ENCODE measurements around the gene MAST4.

The MAST4 gene

DNA sequence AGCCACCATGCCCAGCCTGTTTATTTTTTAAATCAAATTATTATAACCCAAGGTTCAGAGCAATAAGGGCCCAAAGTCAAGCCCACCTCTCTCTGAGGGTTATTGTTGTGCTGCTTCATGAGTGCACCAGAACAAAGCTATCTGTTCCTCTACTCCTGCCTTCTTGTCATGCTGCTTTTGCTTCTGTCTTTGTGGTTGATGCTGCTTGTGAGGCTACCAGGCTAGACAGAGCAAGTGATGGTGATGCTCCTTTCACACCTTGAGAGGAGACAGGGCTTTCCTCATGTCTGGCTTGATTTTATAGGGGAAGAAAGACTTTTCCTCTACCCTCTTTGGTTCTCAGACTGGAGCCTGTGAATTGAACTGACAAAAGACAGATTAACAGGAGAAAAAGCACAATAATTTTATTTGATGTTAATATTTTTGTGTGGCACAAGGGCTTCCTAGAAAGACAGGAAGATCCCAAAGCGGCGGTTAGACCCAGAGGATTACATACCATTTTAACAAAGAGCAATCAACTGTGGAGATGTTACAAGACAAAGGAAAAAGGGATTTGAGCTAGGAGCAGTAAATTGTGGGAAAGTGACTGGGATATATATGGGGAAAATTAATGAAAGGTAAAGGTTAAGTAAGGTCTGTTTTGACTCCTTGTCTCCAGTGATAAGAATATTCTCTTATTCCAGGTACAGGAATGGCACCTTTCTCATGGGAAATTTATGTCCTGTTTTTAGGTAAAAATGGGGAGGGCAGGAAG lies 604.8 kb downstream of the MAST4 start:
- no peak for DNase-seq

DNA sequence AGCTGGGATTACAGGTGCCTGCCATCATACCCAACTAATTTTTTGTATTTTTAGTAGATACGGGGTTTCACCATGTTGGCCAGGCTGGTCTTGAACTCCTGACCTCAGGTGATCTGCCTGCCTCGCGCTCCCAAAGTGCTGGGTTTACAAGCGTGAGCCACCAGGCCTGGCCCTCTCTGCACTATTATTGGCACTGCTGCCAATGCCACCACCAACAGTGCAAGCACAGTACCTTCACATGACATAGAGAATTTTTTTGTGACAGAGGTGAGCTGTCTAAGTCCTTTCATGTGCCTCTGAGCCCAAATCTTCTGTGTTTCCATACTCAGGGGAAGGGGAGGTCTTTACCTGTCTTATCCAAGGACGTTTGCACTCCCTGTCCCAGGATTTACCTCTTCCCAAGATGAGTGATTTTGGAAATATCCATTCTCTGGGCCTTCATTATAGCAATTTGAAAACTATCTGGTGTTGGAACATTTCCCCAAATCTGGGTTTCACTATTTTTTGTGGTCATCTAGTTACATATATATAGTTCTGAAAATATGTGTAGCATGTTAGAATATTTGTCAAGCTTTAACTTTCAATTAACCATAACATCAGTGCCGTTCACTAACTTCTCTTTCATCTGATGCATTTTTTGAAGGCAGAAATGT lies 605.8 kb downstream of the MAST4 start:
- no peak for DNase-seq

DNA sequence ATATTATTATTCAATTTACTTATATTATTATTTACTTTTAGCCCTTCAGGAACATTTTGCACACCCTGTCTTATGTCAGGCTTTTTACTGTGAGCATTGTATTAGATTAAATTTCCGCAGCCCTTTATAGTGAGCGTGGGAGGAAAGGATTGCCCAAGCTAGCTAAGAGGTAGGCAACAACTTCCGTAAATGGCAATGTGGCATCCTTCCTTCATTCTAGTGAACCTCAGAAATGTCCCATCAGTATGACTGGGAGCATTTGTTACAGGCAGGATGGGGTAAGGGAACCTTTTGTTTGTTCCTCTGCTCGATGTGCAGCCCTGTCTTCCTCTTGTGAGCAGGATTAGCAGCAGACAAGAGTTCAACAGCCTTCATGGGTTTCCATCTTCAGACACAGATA lies 606.6 kb downstream of the MAST4 start:
- peak; percentile 30 for DNase-seq

DNA sequence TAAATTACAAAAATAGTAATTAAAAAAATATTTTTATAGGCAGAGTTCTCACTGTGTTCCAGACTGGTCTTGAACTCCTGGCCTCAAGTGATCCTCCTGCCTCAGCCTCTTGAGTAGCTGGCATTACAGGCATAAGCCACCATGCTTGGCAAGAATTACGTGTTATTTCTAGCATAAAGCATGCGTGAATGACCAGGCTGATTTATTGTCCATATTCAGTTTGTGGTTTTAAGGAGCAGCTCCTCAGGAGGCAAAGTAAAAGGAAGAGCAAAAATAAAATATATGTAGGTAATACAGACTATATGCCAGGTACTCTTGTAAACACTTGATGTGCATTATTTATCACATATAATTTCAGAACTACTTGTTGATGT lies 607.5 kb downstream of the MAST4 start:
- DNase-seq = no peak

DNA sequence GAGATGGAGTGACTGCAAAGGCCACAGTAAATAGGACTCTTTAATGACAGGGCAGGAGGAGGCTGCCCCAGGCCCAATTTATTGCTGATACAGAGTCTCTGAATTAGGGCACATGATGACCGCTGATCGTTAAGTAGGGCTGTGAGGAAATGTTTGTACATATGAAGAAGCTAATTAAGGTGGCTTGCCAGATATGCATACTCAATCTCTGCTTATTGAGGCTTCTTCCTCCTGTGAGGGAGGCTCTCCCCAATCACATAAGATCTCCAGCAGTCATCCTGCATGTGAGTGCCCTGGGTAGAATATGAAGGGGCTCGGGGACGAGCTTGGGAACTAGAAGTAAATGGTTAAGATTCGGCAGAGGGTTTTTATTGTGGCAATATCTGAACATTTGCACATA lies 608.6 kb downstream of the MAST4 start:
- DNase-seq = no peak

DNA sequence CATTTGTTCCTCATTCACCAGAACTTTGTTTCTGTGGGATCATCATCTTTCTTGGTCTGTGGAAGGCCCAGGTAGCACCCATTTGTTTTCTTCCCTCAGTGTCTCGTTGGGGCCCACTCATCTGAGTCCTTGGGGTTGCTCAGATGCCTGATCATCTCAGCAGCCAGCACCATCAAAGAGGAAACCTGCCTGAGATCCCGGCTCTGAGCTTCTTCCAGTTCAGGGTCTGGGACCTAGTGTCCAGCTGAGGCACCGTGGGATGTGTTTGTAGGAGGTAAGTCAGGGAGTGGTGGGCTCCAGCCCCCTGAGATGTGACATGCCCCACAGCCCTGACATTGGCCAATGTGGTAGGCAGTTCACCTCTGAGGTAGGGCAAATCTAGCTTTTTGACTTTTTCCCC lies 609.8 kb downstream of the MAST4 start:
- DNase-seq = no peak

DNA sequence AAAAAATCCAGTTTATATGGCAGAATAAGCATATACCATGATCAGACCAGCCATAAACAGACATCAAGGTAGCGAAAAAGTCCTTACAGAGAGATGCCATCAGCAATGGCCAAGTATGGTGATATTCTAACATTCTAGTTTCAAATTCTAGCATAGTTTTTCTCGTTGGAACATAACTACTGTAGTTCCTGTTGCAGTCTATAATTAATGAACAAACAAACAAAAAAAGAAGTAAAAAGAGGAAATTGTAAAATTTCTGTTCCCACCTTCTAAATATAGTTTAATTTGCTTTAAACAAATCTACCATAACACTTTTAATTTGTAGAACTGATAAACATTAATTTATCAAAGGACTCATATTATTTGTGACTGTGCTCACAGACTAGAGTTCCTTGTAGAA lies 610.3 kb downstream of the MAST4 start:
- DNase-seq = no peak

DNA sequence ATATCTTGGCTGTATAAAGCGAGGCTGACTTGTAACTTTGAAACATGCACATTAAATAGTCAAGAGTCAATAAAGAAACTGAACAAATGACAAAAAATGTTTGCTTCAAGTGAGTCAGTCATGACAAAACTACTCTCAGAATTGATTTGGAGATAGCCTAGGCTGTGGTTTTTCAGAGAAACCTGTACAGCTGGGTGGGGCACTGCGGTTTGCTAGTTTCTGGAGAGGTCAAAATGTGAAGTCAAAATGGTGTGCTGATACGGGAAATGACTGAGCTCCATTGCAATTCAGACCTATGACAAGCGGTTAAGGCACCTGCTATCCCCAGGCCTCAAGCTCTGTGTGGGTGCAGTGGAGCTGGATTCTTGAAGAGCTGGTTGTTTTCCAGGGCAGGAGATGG lies 610.7 kb downstream of the MAST4 start:
- DNase-seq = peak; percentile 97

DNA sequence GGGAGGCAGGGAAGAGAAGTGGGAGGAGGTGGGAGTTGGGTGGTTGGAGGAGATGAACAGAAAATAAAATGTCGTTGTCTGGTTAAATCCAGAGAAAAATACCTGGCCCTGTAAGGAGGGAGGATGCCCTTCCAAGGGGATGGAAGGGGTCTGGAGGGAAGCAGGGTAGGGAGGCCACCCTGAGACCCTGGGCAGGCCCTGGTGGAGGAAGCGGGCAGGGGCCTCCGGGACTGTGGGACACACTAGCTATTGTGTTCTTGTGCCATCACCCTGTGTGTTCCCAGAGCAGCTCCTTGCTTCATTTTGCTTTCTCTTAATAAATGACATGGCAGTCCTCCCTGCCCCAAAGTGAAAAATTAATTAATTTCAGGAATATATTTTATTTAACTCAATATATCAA lies 612.2 kb downstream of the MAST4 start:
- no peak for DNase-seq

DNA sequence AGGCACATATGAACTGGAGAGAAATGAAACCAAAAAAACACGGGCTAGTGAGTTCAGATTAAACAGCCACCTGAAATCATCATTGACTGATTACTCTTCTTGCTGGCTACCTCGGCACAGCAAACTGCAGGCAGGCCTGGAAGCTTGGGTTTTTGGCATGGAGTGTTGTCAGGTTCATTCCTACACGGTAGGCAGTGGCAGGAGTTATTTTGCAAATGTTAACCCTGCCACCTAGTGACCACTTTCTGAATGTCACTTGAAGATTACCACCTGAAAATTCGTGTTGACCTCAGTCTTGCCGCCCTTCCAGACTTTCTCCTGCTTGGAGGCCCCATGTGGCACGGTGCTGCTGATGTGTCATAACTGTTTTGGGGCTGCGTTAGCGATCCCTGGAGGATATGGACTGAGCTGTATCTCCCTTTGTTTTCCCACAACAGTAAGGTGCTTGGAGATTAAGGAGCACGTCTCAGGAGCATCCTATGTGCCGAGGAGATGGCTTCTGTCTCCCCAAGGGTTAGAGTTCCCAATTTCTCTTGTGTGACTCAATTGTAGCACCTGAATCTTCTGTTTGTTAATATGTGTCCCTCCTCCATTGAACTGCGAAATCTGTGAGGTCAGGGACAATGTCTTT lies 613.1 kb downstream of the MAST4 start:
- DNase-seq = peak; percentile 83

DNA sequence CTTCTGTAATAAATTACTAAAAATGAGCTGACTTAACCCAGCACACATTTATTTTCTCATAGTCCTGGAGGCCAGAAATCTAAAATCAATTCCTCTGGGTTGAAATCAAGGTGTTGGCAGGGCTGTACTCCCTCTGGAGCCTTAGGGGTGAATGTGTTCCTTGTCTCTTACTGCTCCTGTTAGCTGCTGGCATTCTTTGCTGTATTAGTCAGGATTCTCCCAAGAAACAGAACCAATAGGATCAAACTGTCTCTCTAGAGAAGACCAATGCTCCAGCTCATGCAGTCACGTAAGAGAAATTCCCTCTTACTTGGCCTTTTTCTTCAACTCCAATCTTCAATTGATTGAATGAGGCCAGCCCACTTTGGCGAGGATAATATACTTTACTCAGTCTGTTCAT lies 615.7 kb downstream of the MAST4 start:
- DNase-seq = no peak

DNA sequence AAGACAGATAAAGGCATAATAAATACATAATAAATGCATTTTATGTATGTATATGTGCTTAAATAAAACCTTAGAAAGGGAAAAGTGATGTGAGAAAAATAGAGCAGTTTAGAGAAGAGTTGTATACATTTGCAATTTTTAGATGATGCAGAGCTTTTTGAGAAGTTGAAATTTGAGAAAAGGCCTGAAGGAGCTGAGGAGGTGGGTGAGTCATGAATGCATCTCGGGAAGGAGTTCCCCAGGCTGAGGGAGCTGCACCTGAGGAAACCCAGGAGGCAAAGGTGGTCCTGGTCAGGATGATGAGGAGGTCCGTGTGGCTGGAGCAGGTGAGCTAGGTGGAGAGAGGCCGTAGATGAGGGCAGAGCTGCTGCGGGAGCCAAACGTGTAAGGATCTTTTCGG lies 617.8 kb downstream of the MAST4 start:
- no peak for DNase-seq

DNA sequence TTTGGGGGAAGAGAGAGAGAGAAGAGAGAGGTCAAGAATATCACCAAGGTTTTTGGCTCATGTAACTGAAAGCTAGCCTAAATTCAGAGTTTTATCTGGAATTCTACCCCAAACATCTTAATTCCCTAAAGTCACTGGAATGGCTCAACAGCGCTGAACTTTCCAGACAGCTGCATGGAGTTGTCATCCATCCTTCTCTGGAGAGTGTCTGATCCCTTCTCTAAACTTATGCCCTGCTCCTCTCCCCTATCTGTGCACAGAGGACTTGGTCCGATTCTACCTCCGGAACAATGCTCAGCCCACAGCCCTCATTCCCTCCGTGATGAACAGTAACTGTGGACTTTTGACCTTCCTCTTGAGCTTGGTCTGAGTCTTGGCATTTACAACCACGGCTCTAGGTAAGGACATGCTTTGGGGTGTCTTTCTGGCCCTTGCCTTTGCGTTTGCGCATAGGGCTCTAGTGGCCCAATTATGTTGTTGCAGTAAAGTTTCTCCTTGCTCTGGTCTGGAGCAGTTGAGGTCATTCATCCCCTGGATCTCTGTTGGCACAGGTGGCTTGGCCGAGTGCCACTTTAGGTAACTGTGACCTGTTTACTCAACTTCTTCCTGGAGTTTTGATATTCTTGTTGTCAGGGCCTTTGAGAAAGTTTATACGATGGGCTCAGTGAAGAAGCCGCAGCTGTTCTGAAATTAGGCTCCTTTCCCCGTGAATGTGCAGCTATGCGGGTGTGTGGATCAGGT lies 618.7 kb downstream of the MAST4 start:
- no peak for DNase-seq

DNA sequence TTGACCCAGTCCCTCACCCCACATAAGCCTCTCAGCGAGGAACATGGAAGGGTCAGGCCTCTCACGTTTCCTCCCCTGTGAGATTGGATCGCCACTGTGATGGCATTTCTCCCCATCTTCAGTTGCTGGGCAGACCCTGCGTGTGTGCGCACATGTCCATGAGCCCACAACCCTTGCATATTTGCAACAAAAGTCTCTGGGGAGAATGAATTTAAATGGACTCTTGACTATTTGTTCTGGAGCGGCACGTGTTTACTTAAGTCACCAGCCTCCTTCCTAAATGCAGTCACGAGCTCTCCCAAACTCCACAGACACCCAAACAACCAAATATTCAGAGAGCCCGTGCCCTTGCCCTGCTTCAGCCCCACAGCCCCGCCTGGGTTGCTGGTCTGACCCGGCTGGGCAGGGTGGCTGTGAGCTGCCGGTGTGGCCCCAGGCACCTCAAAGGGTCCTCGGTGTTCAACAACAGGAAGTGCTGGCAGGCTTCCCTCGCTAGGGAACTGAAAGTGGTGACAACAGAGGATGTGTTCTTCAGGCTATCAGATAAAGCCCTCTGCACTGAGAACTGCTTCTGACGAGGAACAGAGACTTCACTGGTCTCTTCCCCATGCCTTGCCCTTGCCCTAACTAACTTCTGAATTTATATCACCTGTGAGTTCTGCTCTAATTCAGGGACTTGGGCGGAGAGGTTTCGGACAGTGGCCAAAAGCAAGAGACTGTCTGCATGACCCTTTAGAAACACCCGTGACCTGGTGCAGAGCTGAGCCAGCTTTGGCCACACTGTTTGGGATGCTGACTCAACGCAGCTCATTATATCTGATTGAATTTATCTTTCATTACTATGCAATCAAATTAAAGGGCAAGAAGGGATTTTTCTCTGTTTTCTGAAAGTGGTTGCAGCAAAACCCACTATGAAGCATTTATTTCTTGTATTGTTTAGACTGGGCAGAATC lies 619.6 kb downstream of the MAST4 start:
- DNase-seq = peak; percentile 83

DNA sequence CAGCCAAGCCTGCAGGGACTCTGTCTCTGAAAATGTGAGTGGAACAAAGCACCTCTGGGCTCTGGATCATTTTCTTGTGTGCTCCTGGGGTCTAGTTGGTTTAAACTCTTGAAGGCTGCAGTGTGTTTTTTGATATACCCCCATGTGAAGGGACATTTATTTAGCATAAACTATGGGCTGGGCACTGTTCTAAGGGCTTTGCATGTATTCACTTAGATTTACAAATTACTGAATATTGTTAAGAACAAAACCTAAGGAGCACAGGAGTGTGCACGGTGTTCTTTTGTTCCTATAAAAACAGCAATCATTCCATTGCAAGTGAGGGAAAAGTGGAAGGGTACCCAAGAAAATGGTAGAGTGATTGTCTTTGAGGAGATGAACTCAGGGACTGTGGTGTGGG lies 620.4 kb downstream of the MAST4 start:
- DNase-seq = no peak

Data from CD4-positive, alpha-beta T cell treated with Interleukin-4 for 4 hours (primary cell).